H54 (cell line): ENCODE results near the gene SRC.

Experiments used
- DNase-seq: peaks from one replicate; pipeline ENCODE4 v3.0.0; 2011; ENCODE audit warnings: low spot score, mixed read lengths; ENCODE audit not compliant: insufficient read length
- FAIRE-seq: peaks from 3 replicates; lab custom pipeline; 2011; peaks lifted over from hg19 to GRCh38; lab: Jason Lieb, UNC
- POLR2A ChIP-seq: IDR thresholded peaks from 2 replicates; pipeline ENCODE4 v1.6.1; 2011; ENCODE audit warnings: low read depth, mild to moderate bottlenecking, low read length

The SRC gene

DNA sequence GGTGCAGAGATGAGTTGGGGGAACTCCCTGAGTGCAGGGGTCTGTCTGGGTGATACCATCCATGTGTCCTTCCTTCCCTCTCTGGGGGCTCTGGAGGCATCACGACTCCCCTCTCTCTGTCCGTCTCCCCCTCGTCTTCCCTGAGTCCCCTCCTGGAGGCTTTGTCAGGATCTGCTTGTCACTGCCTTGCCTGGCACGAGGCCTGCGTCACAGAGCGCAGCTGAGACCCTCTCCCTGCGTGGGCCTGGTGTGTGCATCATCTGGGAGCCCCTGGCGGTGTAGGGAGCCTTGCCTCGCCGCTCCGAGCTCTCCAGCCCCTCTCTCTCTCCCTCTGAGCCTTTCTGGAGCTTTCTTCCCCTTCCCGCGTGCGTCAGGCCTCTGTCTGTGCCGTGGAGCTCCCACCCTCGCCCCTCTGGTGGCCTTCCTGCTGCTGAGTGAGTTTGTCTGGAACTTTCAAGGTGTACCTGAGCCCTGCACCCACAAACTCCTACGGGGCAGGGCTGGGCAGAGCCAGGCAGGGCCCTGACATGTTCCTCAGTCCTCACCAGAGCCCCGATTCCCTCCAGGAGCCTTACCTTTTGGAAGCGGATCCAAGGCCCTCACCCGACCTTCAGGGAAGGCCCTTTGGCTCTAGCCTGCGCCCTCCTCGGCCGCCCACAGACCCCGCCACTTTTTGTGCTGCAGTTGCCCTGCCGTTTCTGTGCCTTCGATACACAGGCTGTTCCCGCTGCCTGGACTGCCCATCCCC lies 70.3 kb downstream of the SRC start:
- FAIRE-seq = no peak
- no peak for TF ChIP-seq POLR2A
- no peak for DNase-seq

DNA sequence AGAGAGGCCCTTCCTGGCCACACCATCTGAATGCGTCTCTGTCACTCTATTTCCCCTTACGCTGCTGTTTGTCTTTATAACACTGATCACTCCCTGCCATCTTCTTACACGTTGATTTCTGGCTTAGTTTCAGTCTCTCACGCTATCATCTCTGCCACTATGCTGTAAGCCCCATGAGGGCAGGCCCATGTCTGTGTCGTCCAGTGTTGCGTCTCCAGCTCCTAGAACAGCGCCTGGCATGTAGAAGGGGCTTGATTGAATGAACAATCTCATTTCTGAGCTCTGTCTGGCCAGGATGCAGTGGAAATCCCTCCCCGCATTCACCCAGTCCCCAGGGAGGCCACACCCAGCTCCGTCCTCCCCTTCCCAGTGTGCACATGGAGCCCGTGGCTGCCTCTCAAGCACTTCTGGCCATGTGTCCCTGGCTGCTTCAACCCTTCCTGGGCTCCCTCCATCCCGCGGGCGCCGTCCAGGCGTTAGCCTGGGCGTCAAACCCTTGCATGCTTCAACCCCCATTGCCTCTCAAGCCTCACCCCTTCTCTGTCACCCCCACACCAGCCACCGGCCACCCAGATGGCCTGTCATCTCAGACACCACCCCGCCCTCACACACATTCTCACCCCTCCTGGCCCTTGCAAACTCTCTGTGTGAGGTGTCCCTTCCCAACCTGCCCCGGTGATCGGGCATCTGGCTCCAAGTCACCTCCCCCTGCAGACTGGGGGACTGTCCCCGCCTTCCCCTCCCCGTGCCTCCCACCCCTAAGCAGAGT lies 71.1 kb downstream of the SRC start:
- DNase-seq (no peak), FAIRE-seq (no peak)
- no peak for TF ChIP-seq POLR2A

DNA sequence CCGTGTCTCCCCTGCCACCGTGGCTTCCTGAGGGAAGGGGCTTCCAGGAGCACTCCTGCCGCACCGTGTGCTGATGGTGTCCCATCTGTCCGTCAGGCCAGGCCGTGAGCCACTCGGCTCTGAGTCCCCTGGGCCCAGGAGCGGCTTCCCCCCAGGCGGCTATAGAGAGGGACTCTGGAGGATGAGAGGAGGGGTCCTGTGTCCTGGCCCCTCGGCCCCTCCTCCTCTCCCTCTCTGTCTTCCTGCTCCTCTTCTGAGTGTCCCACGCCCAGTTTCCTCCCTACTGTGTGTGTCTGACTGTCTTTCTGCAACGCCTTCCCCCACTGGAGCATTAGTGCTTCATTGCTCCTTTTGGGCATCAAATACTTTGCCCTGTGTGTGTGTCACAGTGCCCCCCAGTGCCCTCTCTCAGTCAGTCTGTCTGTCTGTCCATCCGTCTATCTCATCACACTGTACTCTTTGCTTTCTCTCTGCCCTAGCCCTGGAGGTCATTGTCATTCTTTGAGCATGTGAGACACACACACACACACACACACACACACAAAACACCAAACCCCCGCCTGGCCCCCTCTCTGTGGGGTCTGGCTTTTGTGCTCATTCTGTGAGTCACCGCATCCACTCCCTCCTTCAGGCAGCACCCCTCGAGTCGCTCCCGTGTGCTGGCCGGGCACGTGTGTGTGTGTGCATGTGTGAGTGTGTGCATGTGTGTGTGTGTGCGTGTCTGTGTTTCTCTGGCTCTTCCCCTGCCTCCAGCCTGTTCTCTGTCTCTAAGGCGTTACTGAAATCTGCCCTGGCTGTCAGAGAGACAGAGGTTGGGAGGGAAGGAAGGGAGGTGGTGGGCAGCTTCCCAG lies 71.9 kb downstream of the SRC start:
- no peak for TF ChIP-seq POLR2A
- FAIRE-seq = no peak
- DNase-seq = no peak

DNA sequence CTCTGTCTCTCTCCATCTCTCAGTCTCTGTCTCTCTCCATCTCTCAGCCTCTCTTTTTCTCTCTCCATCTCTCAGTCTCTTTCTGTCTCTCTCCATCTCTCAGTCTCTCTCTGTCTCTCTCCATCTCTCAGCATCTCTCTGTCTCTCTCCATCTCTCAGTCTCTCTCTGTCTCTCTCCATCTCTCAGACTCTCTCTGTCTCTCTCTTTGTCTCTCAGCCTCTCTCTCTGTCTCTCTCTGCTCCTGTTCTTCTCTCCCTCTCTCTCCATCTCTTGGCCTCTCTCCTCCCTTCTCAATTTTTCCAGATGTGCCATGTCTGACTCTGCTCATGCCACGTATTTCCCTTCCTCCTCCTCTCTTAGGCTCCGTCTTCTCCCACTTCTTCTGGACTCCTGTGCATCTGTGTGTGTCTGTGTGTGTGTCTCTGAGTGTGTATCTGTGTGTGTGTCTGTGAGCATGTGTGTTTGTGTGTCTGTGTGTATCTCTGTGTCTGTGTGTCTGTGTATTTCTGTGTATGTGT lies 72.7 kb downstream of the SRC start:
- DNase-seq = no peak
- FAIRE-seq = no peak
- no peak for TF ChIP-seq POLR2A

DNA sequence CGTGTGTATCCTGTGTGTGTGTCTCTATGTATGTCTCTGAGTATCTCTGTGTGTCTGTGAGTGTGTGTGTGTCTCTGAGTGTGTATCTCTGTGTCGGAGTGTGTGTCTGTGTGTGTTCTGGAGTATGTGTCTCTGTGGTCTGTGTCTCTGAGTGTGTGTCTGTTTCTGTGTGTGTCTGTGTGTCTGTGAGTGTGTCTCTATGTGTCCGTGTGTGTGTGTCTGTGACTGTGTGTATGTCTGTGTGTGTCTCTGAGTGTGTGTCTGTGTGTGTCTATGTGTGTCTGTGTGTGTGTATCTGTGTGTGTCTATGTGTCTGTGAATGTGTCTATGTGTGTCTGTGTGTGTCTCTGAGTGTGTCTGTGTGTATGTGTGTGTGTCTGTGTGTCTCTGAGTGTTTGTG lies 73.4 kb downstream of the SRC start:
- DNase-seq (no peak), FAIRE-seq (no peak)
- no peak for TF ChIP-seq POLR2A

DNA sequence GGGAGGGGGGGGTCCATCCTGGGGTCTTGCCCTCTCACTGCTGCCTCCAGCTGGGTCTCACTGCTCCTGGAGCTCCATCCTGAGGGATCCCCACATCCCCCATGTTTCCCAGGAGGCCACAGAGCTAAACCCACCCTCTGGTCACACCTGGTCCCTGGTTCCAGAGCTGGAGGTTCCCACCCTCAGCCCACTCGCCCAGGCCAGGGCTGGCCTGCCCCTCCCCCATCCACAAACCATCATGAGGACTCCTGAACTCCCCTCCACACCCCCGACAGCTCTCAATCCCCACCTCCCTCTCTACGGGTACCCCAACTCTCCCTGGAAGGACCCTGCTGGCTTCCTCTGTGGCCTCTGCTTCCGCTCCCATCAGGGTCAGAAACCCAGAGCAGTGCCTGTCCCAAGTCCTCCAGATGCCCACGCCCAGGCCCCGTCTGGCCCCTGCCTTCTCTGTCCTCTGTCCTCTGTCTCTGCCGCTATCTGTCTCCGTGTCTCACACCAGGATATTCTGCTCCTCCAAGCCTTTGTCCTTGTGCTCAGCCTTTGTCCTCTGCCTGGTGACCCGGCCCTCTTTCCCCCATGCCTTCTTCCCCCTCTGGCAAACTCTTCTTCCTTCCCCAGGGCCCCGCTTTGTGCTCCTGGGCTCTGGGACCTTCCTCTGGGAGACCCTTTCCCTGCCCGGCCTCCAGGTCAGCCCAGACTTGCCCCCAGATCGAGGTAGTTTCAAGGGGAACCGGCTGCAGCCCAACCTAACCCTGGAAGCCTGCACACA lies 74.0 kb downstream of the SRC start:
- FAIRE-seq = no peak
- DNase-seq = no peak
- no peak for TF ChIP-seq POLR2A

DNA sequence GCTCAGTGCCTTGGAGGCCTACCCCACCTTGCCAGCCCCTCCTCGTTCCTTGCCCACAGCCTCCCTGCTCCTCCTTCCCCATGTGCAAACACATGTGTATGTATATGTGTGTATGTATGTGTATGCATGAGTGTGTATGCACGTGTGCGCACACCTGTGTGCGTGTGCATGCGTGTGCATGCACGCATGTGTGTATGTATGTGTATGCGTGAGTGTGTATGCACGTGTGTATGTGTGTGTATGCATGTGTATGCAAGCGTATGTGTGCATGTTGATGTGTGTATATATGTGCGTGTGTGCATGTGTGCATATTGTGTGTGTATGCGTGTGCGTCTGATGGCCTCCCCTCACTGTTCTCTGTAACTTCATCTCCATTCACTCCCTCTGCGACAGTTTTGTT lies 74.7 kb downstream of the SRC start:
- DNase-seq = no peak
- no peak for TF ChIP-seq POLR2A
- FAIRE-seq = no peak

DNA sequence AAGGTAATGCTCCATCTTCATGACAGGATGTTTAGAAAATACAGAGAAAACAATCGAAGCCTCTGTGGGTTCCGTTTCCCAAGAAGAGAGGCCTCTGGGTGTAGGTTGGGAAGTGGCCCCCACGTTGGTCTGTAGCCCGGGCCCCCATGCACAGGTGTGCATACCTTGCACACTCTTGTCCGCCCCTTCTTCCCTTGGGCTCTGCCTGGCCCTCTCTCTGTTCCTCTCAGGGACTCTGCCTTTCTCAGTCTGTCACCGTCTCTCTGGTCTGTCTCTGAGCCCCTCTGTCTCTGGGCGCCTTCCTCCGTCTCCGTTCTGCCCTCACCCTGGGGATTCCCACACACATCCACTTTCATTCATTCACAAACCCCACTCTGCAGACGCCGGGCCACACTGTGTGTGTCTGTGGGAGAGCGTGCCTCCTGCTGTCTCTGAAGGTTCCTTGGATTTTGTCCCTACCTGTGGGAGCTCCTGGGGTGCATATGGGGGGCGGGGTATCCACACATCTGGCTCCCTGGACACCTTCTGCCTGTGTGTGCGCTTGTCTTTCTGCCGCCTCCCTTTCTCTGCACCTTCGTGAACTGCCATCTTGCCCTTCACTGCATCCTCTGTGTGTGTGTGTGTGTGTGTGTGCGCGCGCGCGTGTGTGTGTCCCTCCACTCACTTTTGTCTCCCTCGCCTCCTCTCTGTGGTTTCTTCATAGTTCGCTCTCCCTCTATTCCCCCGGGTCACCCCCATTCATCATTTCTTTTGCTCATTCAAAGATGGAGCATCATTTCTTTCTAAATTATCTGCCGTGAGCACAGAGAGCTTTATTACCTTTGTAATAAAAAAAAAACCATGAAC lies 75.3 kb downstream of the SRC start:
- no peak for FAIRE-seq

DNA sequence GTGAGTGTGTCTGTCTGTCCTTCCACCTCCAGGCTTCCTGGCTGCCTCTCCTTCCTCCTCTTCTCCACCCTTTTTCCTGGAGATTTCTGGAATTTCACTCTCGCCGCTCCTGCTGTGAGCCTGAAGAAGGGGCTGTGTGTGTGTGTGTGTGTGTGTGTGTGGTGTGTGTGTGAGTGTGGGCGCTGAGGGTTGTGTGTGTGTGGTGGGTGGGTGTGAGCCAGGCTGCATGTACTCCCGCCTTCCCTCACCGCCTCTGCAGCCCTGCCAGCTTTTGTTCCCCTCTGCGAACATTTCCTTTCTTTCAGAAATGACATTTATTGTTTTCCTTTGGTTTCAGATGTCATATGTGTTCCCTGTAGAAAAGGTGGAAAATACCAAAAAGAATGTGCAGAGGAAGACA lies 76.0 kb downstream of the SRC start:
- FAIRE-seq = no peak
- no peak for DNase-seq

More for the DNA sequence above, 75.3 kb downstream of the SRC start:
- TF ChIP-seq POLR2A = no peak
- no peak for DNase-seq

DNA sequence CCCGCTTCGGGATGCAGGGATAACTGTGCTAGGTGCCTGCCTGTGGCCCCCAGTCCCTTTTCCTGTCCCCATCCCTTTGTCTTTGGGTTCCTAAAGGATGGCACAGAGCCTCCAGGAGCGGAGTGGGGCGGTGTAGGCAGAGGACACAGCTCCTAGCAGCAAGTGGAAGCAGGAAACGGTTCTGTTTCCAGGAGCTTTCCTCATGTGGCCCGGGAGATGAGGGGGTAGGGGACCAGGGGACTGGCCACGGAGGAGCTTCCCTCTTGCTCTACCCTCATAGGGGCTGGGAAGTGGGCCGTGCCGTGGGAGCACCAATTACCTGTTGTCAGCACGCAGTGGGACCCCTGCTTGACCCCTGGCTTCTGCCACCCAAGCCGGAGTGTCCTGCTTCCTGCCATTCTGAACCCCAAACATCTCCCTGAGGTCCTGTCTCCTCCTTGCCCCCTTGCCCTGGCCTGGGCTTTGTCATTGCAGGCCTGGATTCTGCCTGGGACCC lies 76.9 kb downstream of the SRC start:
- no peak for TF ChIP-seq POLR2A
- no peak for FAIRE-seq
- no peak for DNase-seq

More for the DNA sequence above, 76.0 kb downstream of the SRC start:
- no peak for TF ChIP-seq POLR2A

DNA sequence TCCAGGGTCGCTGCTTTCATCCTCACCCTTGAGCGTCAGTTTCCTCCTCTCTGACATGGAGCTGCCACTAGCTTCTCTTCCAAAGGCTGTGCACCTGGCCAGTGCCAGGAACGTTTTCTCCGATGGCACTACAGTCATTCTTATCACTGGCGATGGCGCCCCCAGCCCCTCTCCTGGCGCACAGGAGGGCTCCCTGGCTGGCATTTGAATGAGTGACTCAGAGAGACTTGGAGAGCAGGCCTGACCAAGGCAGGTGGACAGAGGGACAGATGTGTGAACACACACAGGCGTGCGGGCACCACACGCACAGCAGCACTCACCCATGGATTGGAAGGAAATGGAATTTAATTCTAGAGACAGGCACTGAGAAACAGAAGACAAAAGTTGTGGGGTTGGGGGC lies 77.6 kb downstream of the SRC start:
- DNase-seq (no peak), FAIRE-seq (no peak)
- no peak for TF ChIP-seq POLR2A
